GM19025 (cell line): ENCODE measurements around the gene INPP5E.

Experiments
- ATAC-seq: cut with Tn5 transposase; IDR thresholded peaks from one replicate; pipeline ENCODE4 v1.9.1; 2021; ENCODE audit warnings: mild to moderate bottlenecking, low read depth, moderate library complexity; ENCODE audit not compliant: unreplicated experiment

The INPP5E gene

DNA sequence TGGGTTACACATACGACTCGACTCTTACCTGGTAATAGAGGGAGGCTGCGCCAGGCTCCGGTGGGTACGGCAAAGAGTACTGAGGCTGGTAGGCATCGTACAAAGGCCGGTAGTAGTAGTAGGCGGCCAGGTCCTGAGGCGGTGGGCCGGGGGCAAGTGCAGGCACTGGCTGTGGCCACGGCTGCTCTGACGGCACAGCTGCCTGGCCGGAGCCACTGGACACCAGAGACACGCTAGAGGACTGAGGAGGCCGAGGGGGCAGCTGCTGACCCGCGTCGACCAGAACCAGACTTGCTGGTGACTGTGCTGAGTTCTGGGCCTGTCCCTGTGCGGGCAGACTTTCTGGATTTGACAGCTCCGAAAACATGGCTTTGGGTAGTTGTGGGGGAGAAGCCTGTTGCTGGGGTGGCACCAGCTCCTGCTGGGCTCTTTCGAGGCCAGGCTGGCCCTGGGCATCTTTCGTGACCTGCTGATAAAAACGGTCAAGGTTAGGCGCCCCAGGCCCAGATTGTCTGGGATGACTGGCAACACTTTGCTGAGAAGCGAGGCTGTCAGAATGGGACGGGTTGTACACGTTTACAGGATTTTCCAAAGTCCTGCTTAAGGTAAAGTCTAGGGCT is 34.5 kb upstream of the INPP5E start:
- no peak for ATAC-seq

DNA sequence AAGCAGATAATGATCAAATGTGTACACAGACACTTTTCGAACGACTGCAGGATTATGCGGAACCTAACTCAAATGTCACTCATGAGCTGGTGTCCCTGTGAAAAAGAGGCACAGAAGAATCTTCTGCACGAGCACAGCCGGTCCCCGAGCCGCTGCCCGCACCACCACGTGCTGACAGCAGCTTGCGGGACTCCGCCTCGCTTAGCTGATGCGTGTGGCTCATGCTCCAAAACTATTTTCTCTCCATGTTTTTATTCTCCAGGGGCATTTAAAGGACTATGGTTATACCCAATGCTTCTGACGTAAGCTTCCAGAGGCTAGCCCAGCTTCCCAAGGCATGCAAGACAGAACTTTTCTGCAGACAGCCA is 33.7 kb upstream of the INPP5E start:
- ATAC-seq = no peak

DNA sequence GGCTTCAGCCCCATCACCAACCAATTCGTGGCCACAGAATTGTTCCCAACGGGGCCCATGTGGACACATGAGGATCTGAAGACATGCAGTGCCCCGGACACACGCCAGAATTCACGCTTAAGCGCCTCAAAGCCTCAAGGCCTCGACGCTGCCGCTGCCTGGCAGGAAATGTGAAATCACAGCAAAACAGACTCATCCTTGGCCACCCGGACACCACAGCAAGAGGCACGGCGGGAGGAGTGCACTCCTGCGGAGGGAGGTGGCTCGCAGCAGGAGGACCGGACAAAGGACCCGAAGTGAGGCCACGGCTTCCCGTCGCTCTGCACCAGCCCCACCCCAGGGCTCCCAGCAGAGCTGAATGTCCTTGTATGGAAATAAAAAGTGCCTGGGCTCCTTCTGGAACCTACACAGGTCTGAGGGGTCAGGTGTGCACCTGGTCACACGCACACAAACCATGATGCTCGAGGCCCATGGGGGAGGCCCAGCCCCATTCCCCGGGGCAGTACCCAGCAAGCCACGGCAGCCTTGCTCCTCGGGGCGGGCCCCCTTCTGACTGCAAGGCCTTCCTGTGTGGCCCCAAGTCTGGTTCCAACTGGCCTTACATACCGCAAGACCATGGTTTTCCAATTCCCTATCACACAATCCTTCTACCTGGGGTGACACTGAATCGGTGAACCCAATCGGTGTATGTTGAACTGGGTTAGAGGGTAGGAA is 33.2 kb upstream of the INPP5E start:
- no peak for ATAC-seq

DNA sequence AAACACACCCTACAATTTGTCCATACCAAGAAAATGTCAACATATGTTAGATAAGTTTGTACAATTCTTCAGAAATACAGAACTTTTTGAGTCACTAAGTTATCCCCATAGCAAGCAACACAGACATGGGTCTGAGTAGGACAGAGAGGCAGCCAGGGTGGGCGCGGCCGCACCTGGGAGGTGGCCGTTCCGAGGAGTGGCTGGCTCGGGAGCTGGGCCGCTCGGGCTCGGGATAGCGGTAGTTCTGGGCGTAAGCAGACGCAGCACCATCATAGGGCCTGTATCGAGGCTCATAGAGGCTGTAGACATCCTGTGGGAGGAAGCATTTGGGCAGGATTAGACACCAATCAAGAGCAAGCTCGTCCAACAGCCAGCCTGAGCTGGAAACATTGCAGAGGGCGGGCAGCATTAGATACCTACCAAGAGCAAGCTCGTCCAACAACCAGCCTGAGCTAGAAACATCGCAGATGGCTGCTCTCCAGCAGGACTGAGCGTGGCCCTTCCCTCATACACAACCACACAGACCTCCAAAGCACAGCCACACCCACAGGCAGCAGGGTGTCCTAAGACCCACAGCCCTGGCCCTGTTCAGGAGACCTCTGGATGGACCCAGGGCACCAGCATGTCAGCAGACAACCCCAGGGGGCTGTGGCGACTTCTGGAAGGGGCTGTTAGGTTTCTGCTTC is 32.3 kb upstream of the INPP5E start:
- ATAC-seq = no peak

DNA sequence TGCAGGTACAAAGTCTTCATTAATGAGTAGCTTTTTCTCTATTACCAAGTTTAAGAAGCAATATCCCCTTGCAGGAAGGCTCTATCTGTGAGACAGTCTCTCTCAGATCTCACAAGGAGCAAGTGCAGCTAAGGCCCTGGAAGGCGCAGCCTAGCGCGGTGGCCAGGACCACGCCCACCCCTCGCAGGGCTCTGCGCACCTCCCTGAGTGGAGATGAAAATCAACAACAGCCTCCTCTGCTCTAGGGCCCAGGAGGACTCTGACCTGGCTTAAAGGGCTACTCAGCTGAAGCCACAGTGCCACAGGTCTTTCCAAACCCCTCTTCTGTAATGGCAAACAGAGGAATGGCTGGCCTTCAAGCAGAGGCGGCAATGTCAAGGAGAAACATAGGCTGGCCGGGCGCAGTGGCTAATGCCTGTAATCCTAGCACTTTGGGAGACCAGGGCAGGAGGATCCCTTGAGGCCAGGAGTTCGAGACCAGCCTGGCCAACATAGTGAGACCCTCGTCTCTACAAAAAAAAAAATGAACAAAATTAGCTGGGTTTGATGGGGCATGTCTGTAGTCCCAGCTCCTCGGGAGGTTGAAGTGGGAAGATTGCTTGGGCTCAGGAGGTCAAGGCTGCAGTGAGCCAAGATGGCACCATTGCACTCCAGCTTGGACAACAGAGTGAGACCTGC is 31.3 kb upstream of the INPP5E start:
- no peak for ATAC-seq

DNA sequence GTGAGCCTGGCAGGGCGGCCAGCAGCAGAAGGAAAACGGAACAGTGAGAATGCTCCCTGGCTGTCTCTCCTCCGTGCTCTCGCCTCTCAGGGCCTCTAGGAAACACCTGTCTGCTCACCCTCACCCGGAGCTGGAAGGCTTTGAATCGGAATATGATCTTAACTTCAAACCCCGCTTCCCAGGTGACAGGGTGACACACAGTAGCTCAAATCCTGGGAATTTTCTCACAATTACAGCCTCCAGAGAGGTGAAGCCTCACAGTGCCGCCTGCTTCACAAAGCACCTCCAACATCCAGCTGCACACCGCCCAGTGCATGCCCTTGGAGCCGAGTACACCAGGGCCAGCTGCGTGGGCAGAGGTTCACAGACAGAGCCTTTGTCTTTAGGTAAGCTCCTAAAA is 30.7 kb upstream of the INPP5E start:
- no peak for ATAC-seq

DNA sequence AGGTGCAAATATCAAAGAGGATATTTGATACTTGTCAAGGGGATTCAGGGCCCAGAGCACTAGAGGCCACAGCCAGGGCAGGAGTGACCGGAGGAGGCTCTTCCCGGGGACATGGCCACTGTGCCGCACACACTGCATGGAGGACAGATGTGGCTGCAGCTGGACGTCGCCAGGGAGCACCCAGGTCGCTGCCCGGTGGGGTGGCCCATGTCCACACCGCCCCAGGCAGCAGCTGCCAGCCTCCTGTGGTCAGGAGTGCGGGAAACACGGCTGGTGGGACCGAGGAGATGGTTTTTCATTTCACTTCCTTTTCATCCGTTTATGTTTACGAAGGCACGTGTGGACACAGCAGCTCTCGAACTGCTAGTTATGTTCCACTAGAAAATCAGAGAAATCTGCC is 28.1 kb upstream of the INPP5E start:
- ATAC-seq = no peak

DNA sequence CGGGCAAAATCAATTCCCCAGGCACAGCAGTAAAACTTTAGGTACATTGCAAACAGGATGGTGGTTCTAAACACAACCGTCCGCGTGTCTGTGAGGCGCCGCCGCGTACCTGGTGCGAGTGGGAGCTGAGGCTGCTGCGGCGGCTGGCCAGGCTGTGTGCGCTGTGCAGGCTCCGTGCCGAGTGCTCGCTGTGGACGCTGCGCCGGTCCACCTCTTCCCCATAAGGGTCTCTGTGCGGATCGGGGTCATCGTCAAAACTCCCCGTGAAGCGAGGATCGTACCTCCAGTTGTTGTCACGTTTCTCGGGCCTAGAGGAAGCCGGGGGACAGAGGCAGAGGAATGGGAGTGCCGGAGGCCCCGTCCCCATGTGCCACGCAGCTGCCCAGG is 26.5 kb upstream of the INPP5E start:
- no peak for ATAC-seq

DNA sequence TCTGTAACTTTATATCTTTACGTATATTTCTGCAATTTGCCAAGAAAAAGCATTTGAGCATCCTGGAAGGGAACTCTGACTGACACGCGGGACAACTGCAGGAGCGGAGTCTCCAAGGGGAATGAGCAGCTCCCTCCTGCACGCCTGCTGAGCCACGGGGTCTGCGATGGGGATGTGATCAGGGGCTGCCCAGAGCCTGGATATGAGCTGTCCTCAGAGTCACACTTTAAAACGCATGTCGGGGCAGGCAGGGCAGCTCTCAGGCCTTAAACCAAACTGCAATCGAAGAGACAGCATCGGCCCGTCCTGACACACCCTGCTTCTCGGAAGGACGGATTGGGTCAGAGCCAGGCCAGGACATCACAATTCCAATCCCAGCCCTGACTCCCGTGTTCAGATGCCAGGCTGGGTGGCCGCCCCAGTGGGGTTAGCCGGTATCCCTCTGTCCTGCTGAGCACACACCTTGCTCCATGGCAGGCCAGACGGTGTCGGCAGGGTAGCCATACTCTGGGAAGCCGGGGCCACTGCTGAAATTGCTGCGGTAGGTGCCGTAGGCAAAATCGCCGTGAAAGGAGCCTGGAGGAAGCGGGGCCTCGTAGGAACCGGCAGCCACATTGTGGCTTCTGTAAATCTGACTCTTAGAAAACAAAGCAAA is 26.0 kb upstream of the INPP5E start:
- no peak for ATAC-seq

DNA sequence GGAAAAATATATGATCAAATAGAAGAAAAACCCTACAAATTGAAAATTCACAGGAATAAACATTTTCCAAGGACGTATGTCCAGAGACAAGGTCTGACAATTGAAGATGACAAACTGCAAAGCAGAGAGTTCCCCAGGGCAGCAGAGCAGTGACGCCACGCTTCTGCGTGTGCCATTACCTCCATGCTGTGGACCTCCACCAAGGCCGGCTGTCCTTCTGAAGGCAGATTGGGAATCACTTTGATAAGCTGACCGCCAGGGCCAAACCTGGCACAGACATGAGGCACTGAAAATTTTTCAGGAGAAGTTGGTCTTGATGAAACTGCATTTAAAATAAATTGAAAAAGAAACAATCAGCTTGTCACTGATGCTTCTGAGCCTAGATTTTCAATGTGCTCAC is 24.6 kb upstream of the INPP5E start:
- no peak for ATAC-seq

DNA sequence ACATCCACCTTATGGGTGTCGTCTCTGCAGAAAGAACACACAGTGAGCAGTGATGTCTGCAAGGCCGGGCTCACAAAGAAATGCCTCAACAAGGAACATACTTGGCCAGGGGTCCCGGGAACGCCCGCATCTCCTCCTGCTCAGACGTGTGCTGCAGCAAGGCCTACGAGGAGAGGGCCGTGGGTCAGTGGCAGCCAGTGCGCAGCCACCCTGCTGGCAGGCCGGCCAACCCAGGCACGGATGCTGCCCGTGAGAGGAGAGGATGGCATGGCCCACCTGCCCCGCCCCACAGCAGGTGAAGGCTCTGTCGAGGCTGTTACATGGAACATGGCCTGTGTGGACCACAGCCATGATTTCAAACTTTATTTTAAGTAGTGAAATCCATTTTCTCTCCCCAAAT is 23.9 kb upstream of the INPP5E start:
- no peak for ATAC-seq

DNA sequence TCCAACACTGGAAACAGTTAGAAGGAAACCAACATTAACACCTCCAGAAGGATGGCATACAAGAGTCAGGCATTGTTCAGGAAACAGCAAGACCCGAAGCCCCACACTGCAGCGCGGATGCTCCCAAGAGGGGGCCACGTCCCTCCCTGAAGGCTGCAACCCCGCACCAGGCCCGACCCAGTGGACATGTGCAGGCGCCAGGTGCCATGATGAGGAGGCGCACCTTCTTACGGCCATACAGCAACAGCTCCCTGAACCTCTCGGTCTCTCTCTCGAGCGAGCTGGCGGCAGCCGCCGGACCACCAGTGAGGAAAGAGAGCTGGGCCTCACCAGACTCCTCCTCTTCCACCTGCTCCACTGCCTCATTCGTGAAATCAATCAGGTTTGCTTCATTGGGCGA is 23.0 kb upstream of the INPP5E start:
- ATAC-seq = no peak

DNA sequence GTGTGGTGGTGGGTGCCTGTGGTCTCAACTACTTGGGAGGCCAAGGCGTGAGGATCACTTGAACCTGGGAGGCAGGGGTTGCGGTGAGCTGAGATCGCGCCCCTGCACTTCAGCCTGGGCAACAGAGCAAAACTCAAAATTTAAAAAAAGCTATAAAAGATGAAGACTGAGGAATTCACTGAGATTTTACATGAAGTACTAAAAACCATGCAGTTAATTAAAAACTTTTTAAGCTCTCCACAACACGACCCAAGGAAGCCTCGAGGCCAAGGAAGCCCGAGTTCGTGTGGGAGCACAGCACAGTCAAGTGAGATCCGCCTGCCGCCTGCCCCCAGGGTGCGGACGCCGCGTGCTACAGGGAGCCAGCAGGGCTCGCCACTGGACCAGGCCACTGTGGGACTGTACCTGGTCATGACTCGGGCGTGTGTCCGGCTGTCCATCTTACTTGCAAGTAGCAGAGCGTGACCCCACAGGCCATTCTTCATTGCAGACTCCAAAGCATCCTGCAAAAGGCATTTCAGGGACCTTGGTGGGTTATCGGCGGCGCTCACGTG is 21.2 kb upstream of the INPP5E start:
- ATAC-seq = no peak

DNA sequence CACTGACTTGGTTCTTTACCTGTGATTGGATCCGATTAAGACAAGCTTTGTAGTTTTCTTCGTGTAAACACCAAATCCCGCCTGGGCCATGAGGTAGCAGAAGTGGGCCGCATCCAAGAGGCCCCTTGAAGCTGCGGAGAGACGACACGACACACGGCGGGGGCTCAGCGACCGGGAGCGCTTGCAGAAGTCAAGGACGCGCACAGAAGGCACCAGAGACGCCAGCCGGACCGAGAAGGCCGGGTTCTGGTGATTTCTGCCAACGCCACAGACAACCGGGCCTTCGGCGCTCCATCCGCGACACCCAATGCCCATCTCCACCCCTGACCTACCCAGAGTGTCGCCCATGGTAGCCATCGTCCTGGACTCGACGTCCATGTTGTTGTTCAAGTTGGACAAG is 19.8 kb upstream of the INPP5E start:
- ATAC-seq = no peak

DNA sequence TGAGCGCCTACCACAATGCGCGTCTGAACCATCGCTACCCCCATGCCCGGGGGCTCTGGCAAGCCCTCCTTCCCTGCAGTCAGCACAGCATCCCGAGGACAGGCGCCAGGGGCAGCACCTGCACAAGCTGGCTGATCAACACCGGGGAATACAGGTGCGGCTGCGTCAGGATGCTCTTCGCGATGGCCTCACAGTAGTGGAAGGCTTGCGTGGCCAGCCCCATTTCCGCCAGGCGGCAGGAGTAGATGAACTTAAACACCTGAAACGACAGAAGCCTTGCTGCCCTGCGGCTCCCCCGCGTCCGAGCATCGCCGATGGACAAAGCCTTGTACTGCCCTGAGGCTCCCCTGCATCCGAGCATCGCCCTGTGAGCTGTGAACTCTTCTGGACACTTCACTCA is 17.7 kb upstream of the INPP5E start:
- no peak for ATAC-seq

DNA sequence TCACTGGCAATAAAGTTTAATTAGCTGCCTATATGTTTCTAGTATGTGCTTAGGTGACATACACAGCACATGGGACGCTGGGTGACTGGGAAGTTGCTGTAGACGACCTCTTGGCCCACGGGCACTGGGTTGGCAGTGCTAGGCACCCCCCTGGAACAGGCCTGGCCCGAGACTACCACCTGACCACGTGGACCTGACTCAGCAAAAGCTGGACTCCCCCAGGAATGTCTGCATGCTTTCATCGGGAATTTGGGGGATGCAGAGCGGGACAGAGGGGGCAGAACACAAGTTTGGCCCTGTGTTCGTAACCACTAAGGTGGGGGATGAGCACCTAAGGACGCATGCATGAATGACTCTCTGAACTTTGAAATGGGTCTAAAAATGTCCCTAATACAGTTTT is 16.6 kb upstream of the INPP5E start:
- no peak for ATAC-seq

DNA sequence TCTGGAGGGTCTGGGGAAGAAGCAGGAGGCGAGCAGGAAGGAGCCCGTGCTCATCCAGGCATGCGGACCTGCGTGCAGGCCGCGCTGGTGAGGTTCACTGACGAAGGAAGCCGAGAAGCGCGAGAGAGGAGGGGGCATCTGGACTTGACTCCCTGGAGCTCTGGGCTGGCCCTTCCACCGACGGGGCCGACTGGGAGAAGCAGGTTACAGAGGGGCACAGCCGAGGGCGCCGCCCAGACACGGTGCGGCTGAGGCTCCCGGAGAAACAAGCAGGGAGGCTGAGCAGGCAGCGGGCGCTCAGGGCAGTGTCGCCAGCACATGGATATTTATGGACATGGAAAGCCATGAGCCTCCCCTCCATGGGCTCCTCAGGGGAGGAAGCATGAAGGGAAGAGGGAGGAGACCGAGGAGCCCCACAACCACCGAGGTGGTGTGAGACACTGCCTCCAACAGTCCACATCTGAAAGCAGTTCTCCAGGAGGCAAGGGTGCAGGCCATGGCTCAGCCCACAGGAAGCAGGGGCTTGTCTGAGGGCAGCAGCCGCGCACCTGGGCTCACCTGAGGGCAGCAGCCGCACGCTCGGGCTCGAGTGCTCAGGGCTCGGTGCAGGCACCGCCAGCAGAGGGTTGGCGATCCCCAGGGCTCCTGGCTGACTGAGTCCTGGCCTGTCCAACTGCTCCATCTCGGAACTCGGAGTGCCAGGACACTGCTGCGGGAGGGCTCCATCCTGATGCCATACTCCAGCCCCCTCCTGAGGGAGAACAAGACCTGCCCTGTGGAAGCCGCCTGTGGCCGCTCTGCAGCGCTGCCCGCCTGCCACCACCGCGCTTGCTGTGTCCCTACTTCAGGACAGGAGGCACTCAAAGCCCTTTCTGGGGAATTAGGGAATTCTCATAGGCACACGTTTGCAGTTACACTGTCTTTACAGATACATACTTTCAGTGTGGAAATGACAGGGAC is 15.7 kb upstream of the INPP5E start:
- no peak for ATAC-seq

DNA sequence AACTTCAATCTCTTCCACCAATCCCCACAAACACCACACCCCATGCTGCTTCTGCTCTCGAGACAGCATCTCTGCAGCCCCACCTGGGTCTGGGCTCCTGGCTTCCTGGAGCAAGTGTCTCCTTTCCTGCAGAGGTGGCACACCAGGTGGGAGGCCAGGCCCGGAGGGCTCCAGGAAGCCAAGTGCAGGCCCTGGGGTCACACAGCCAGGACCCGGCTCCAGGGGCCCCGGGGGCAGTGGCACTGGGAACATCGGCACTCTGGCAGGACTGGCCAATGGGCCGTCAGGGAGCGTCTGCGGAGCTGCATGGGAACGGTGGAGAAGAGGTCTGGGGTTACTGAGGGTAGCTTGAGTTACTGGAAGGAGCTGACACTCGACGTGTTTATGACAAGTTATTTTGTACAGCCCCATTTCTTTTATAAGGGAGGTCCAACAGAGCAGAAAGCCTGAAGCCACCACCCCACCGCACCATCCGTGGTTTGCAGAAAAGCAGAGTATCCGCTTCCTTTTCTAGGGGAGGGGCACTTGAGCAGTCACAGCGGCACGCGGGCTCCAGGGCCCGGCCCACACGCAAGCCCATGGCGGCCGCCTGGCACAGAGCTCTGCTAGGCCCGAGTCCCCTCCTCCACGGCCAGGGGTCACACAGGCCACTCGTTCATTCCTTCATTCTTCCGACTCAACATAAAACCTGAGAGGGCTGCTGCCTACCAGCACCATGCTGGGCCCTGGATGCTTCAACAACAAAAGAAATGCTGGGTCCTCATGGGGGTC is 14.6 kb upstream of the INPP5E start:
- ATAC-seq = no peak

DNA sequence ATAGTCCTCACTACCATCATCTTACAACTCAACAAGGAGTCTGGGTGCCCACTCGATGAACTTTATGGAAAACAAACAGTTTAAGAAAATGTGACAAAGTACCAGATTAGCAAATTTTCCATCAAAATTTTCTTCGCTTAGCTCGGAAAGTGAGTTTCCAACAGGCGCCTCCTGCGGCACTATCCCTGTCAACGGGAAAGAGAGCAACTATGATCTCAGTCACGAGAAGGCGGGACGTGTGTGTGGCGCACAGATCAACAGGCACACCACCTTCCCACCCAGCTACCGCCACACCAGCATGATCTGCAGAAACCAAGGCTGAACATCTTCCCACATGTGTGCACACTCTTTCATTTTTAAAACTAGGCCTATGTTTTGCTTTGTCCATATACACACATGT is 13.7 kb upstream of the INPP5E start:
- no peak for ATAC-seq
